GM12892 (cell line): ENCODE data around the gene BET1L.
"Not testable (repeated sequence)": the region's sequence is repeated elsewhere in the genome, so short reads cannot be mapped to it uniquely, and the experiment has no call there.

Experiments used
- DNase-seq: peaks from one replicate; pipeline ENCODE4 v3.0.0; 2011; ENCODE audit not compliant: insufficient read length
- FAIRE-seq: peaks from 2 replicates; lab custom pipeline; 2011; peaks lifted over from hg19 to GRCh38; lab: Jason Lieb, UNC
- POLR2A ChIP-seq: IDR thresholded peaks from 2 replicates; pipeline ENCODE4 v1.6.1; 2011; ENCODE audit warnings: low read depth, low read length, control low read depth
- POLR2AphosphoS5 ChIP-seq: IDR thresholded peaks from 2 replicates; pipeline ENCODE4 v1.6.1; 2011; ENCODE audit warnings: low read depth, low read length, control low read depth
- TAF1 ChIP-seq: IDR thresholded peaks from 2 replicates; pipeline ENCODE4 v1.6.1; 2011; ENCODE audit warnings: low read depth, mild to moderate bottlenecking, control low read depth, low read length, borderline replicate concordance

BET1L gene

DNA sequence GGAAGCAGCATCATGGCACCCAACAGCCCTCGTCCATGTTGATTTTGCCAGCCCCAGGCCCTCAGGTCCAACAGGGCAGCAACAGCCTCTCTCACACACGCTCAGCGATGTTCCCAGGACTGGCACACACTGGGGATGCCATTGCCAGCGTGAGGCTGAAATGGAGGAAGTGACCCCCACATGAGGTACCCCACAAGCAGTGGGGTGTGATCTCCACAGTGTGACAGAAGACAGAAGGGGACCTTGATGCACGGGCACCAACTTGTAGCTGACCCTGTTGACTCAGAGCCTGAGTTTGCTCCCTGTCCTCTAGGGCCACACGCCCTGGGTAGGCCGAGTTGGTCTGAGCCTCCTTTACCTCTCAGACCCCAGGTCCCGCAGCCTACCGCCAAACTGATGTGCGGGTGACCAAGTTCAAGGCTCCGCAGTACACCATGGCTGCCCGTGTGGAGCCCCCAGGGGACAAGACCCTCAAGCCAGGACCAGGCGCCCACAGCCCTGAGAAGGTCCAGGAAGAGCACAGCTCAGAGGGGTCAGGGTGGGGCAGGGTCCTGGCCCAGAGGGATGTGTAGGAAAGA lies 8.1 kb downstream of the BET1L start:
- TF ChIP-seq POLR2AphosphoS5 (no peak), POLR2A (no peak), TAF1 (no peak)
- no peak for FAIRE-seq
- no peak for DNase-seq

DNA sequence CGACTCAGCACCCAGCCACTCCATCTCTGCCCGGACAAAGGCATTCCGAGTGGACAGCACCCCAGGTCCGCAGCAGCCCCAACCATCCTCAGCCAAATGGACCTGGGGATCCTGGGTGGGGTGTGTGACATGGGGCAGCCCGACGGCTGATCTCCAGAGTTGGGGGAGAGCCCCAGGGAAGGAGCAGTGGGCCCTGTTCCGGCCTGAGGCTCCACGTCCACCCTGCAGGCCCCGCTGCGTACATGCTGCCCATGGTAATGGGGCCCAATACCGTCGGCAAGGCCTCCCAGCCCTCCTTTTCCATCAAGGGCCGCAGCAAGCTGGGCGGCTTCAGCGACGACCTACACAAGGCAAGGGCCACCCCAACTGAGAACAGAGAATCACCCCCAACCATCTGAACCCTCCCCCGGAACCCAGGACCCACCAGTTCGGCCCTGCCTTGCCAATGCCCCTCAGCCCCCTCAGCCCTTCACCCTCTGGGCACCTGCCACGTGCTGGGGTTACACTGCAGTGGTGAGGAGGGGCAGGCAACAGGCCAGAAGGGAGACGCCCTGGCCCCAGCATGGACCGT lies 8.9 kb downstream of the BET1L start:
- TF ChIP-seq POLR2A (no peak), TAF1 (no peak), POLR2AphosphoS5 (no peak)
- FAIRE-seq (no peak), DNase-seq (no peak)

DNA sequence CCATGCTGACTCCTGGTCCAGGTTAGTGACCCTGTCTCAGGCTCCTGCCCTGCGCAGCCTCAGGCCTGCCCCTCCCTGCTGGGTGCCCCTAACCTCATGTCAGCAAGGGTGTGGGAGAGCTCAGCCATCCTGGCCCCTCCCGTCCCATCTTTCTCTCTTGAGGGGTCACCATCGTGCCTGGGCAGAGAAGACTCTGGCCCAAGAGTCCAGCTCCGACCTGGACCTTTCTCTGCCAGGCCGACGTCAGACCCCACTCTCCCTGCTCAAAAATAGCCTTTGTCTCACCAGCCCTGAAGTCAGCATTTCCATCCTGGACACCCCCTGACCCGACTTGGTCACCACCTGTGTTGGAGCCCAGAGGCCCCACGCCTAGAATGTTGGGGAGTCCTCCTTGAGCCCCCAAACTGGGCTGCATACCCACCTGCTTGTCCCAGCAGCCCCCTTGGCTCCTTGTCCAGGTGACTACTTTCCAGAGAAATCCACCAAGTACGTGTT lies 9.4 kb downstream of the BET1L start:
- FAIRE-seq: no peak
- TF ChIP-seq POLR2AphosphoS5 (no peak), TAF1 (no peak), POLR2A (no peak)

DNA sequence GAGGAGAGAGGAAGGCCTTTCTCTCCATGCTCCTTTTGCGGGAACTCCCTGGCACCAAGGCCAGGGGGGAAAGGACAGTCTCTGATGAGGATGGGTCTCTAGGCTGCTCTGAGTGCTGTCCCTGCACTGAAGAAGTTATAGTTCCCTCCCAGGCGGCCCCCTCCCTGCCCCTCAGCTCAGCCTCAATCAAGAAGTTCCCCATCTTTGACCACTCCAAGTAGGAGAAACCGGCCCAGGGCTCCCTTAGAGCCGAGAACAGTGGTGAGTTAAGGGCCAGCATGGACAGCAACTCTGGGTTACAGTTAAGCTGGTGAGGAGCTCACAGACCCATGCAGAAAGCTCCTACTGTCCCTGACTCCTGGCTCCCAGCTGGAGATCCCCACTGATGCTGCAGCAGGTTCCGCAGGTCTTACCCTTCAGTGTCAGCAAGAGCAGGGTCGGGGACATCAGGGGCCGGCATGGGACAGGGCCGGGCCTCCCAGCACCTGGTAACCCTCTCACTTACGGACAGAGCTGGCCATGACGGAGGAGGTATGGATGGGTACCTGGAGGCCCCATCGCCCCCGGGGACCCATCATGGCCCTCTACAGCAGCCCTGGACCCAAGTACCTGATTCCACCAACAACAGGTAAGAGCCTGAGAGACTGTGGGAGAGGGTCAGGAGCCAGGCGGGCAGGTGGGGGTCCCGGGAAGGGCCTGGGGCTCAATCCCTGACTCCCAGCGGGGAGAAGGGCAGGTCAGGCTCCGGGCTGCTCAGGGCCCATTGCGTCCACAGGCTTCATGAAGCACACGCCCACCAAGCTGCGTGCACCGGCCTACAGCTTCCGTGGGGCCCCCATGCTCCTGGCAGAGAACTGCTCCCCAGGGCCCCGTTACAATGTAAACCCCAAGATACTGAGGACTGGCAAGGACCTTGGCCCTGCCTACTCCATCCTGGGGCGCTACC lies 10.1 kb downstream of the BET1L start:
- FAIRE-seq: no peak
- DNase-seq: no peak
- TF ChIP-seq POLR2A (no peak), TAF1 (no peak), POLR2AphosphoS5 (no peak)

More for the DNA sequence above, 9.4 kb downstream of the BET1L start:
- DNase-seq: no peak

DNA sequence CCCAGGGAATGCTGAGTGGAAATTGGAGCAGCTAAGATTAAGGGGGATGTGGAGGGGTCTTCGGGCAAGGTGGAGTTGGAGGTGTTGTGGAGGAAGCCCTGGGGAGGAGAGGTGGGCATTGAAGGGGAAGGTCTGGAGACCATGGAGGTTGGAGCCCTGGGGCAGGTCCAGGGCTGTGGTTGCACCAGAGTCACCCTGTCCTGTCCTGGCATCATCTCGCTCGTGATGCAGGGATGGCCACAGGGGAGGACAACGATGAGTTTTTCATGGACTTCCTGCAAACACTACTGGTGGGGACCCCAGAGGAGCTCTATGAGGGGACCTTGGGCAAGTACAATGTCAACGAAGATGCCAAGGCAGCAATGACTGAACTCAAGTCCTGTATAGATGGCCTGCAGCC lies 13.7 kb downstream of the BET1L start:
- DNase-seq, FAIRE-seq: not testable (repeated sequence)

DNA sequence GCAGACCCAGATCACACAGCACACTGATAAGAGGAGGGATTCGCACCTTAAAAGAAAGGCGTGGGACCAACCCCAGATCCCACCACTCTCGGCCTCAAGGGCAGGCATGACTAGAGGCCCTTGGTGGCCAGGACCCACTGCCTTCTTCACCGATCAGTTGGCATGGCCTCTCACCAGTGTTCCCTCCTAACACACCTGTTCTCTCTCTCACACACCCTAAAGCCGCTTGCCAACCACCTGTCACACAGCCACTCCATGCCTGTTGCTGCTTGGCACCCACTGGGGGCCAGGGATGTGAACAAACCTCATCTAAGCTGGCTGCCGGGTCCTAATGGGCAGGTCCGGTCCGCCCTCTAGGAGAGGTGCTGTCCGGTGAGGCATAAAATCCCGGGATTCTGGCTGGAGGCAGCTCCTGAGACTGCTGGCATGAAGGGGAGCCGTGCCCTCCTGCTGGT lies 14.5 kb downstream of the BET1L start, which contains the start of gene SCGB1C1:
SCGB1C1 (plus strand) TSS at position 405 of the 455 bp plus-strand sequence; CDS start at position 427, 22 bp downstream.
- DNase-seq, FAIRE-seq: not testable (repeated sequence)

DNA sequence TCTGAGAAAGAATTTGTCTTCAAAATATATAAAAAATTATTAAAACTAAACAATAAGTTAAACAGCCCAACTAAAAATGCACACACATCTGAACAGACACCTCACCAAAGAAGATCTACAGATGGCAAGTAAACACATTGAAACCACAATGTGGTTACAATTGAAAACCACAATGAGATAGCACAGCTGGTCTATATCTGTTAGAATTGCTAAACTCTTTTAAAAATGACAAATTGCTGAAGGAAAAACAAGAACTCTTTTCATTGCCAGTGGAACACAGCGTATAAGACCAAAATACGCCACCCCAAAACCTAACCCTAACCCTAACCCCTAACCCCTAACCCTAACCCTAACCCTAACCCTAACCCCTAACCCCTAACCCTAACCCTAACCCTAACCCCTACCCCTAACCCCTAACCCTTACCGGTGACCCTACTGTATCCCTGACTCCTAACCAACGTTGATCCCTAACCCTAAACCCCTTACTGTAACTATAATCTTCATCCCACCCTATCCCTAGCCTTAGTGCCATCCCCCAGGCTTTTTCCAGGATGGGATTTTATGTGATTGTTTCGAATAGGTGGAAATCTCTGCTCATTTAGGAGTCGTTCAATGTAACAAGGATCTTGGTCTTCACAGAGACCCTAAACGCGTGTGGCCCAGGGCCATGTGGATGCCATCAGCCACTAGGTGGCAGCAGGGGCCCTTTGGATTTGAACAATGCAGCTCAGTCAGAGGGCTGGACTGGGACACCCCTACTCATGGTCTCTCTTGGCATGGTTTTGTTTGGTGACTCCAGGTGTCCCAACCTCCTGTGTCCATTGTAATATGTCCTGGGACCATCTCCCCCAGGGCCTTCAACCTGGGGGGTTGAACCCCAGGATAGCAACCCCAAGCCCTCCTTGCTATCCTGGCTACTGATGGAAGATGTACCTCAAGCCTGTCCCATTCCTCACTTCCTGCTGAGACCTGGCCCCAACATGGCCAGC lies 15.4 kb downstream of the BET1L start:
- peak; percentile 99 for FAIRE-seq
- not testable (repeated sequence) for DNase-seq

DNA sequence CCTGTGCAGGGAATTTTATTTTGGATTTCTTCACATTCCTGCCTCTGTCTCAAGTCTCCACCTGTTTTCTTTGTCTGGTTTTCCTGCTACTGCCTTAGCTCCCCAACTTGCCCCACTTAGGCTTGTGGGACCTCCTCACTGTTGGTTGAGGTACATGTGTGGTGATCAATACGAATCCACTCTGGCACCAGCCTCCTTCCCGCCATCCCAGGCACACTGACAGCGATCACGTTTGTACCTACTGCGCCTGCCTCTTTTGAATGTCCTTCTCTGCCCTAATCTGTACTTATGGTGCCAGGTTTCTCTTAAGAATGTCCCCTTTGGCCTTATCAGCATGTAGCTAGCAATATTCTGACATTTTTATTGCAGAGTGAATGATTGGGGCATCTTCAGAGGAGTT lies 16.7 kb downstream of the BET1L start:
- not testable (repeated sequence) for DNase-seq, FAIRE-seq

DNA sequence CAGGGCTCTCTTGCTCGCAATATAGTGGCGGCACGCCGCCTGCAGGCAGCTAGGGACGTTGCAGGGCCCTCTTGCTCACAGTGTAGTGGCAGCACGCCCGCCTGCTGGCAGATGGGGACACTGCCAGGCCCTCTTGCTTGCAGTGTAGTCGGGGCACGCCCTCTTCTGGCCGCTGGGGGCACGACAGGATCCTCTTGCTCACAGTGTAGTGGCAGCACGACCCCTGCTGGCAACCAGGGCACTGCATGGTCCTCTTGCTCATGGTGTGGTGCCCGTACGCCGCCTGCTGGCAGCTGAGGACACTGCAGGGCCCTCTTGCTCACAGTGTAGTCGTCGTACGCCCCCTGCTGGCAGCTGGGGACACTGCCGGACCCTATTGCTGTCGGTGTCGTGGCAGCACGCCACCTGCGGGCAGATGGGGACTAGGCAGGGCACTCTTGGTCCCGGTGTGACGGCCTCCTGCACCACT lies 17.3 kb downstream of the BET1L start:
- not testable (repeated sequence) for DNase-seq, FAIRE-seq

DNA sequence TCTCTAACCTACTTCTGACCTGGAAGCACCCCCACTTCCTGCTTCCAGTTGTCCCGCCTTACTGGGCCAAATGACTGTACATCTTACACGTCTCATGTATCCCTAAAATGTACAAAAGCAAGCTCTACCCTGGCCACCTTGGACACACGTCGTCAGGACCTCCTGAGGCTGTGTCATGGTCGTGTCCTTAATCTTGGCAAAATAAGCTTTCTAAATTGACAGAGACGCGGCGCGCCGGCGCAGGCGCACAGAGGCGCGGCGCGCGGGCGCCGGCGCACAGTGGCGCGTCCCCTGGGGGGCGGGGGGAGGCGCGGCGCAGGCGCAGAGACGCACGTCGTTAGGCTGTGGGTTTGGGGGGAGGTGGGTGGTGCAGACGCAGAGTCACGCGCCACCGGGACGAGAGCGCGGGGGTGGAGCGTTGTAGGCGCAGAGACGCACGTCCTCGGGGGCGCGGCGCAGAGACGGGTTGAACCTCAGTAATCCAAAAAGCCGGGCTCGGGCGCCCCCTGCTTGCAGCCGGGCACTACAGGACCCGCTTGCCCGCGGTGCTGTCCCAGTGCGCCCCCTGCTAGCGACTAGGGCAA lies 17.9 kb downstream of the BET1L start:
- not testable (repeated sequence) for DNase-seq, FAIRE-seq

DNA sequence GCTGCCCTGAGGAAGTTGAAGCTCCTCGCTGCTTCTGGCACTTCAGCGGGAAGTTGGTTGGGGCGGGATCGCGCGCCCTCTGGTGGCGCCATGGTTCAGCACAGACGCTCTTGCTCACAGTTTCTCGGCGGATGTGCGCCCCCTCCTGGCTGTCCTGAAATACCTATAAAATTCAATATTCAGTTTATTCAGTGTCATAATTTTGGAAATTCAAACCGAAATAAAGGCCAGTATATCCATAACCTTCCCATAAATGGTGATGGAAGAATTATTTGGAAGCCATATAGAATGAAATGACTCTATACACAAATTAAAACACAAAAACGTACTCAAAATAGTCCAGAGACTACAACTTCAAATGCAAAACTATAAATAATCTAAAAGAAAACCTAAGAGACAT lies 27.0 kb downstream of the BET1L start:
- DNase-seq, FAIRE-seq: not testable (repeated sequence)
